ENCODE results near the gene MAP3K2. TPM values are rescaled to one million over a fixed set of nuclear protein-coding genes. Genes with fewer than 3 reads are reported as not detected.

The MAP3K2 gene
- total RNA-seq, 1 donor from 2014 or later = 62.2 TPM

GRCh38 chr2:127360242-127360641 lies 27.5 kb downstream of the MAP3K2 start:
- no peaks in the 10 kb centered on the region for H3K36me3 Mint-ChIP-seq (ENCODE audit: low read depth, unreplicated experiment)
- peaks cover 21% of the 10 kb centered on the region for H3K4me1 Mint-ChIP-seq (ENCODE audit: low read depth, unreplicated experiment)
- no peak overlapping the region for H3K4me3 Mint-ChIP-seq (ENCODE audit: unreplicated experiment)
- H2AFZ ChIP-seq (ENCODE audit: low read depth, low read length) = no peak overlapping the region
- H3K9me3 ChIP-seq (ENCODE audit: insufficient read depth, low read depth, low read length) = no peaks in the 10 kb centered on the region
- H3K9me3 Mint-ChIP-seq (ENCODE audit: unreplicated experiment) = no peaks in the 10 kb centered on the region
- H3K27ac ChIP-seq (ENCODE audit: low read depth, low read length) = no peak overlapping the region
- TF ChIP-seq CTCF (IDR thresholded peaks at IDR 0.05; ENCODE audit: insufficient read depth, low read depth, low read length) (no peak), EZH2 (IDR thresholded peaks at IDR 0.05; ENCODE audit: insufficient read depth, low read length) (no peak)
- no peak overlapping the region for H3K27ac Mint-ChIP-seq (ENCODE audit: unreplicated experiment)
- no peaks in the 10 kb centered on the region for H3K27me3 Mint-ChIP-seq (ENCODE audit: low read depth, unreplicated experiment)
- H3K4me1 ChIP-seq (ENCODE audit: insufficient read depth, low read length) = no peaks in the 10 kb centered on the region
- H3K27me3 ChIP-seq (ENCODE audit: insufficient read depth, low read length) = no peaks in the 10 kb centered on the region
- FAIRE-seq = no peak
- H3K4me2 ChIP-seq (ENCODE audit: low read length) = no peak overlapping the region
- H3K9ac ChIP-seq (ENCODE audit: low read length) = no peak overlapping the region
- no peak for DNase-seq (ENCODE audit: low read depth)
- no peaks in the 10 kb centered on the region for H3K36me3 ChIP-seq (ENCODE audit: insufficient read depth, low read length)
- no peak overlapping the region for H3K4me3 ChIP-seq (ENCODE audit: insufficient read depth, low read depth, low read length)
- peaks cover 74% of the 10 kb centered on the region for H4K20me1 ChIP-seq (ENCODE audit: insufficient read depth, low read length)
- H3K79me2 ChIP-seq (ENCODE audit: insufficient read depth, low read length) = peaks cover 95% of the 10 kb centered on the region

GRCh38 chr2:127359520-127359919 lies 28.3 kb downstream of the MAP3K2 start:
- no peak for FAIRE-seq
- no peak for DNase-seq (ENCODE audit: low read depth)
- H3K9me3 ChIP-seq (ENCODE audit: insufficient read depth, low read depth, low read length) = no peaks in the 10 kb centered on the region
- H3K79me2 ChIP-seq (ENCODE audit: insufficient read depth, low read length) = peaks cover 97% of the 10 kb centered on the region
- peaks cover 16% of the 10 kb centered on the region for H3K4me1 Mint-ChIP-seq (ENCODE audit: low read depth, unreplicated experiment)
- no peaks in the 10 kb centered on the region for H3K4me1 ChIP-seq (ENCODE audit: insufficient read depth, low read length)
- H3K4me2 ChIP-seq (ENCODE audit: low read length) = no peak overlapping the region
- no peak overlapping the region for H3K27ac ChIP-seq (ENCODE audit: low read depth, low read length)
- H3K27ac Mint-ChIP-seq (ENCODE audit: unreplicated experiment) = no peak overlapping the region
- H3K27me3 ChIP-seq (ENCODE audit: insufficient read depth, low read length) = no peaks in the 10 kb centered on the region
- H3K36me3 ChIP-seq (ENCODE audit: insufficient read depth, low read length) = no peaks in the 10 kb centered on the region
- no peaks in the 10 kb centered on the region for H3K27me3 Mint-ChIP-seq (ENCODE audit: low read depth, unreplicated experiment)
- no peak overlapping the region for H3K4me3 Mint-ChIP-seq (ENCODE audit: unreplicated experiment)
- H3K36me3 Mint-ChIP-seq (ENCODE audit: low read depth, unreplicated experiment) = no peaks in the 10 kb centered on the region
- H3K9me3 Mint-ChIP-seq (ENCODE audit: unreplicated experiment) = no peaks in the 10 kb centered on the region
- TF ChIP-seq EZH2 (IDR thresholded peaks at IDR 0.05; ENCODE audit: insufficient read depth, low read length) (no peak), CTCF (IDR thresholded peaks at IDR 0.05; ENCODE audit: insufficient read depth, low read depth, low read length) (no peak)
- H2AFZ ChIP-seq (ENCODE audit: low read depth, low read length) = no peak overlapping the region
- H4K20me1 ChIP-seq (ENCODE audit: insufficient read depth, low read length) = peaks cover 74% of the 10 kb centered on the region
- no peak overlapping the region for H3K4me3 ChIP-seq (ENCODE audit: insufficient read depth, low read depth, low read length)
- H3K9ac ChIP-seq (ENCODE audit: low read length) = no peak overlapping the region

GRCh38 chr2:127358971-127359370 lies 28.8 kb downstream of the MAP3K2 start:
- H3K27ac ChIP-seq (ENCODE audit: low read depth, low read length) = no peak overlapping the region
- no peak overlapping the region for H2AFZ ChIP-seq (ENCODE audit: low read depth, low read length)
- H3K9ac ChIP-seq (ENCODE audit: low read length) = no peak overlapping the region
- no peak overlapping the region for H3K4me3 ChIP-seq (ENCODE audit: insufficient read depth, low read depth, low read length)
- H3K36me3 ChIP-seq (ENCODE audit: insufficient read depth, low read length) = no peaks in the 10 kb centered on the region
- FAIRE-seq (no peak), DNase-seq (ENCODE audit: low read depth) (no peak)
- no peaks in the 10 kb centered on the region for H3K9me3 Mint-ChIP-seq (ENCODE audit: unreplicated experiment)
- no peak overlapping the region for H3K4me2 ChIP-seq (ENCODE audit: low read length)
- no peak for TF ChIP-seq EZH2 (IDR thresholded peaks at IDR 0.05; ENCODE audit: insufficient read depth, low read length)
- no peak for TF ChIP-seq CTCF (IDR thresholded peaks at IDR 0.05; ENCODE audit: insufficient read depth, low read depth, low read length)
- no peaks in the 10 kb centered on the region for H3K27me3 Mint-ChIP-seq (ENCODE audit: low read depth, unreplicated experiment)
- no peaks in the 10 kb centered on the region for H3K4me1 ChIP-seq (ENCODE audit: insufficient read depth, low read length)
- peaks cover 13% of the 10 kb centered on the region for H3K4me1 Mint-ChIP-seq (ENCODE audit: low read depth, unreplicated experiment)
- H3K4me3 Mint-ChIP-seq (ENCODE audit: unreplicated experiment) = no peak overlapping the region
- H3K27ac Mint-ChIP-seq (ENCODE audit: unreplicated experiment) = no peak overlapping the region
- no peaks in the 10 kb centered on the region for H3K27me3 ChIP-seq (ENCODE audit: insufficient read depth, low read length)
- no peaks in the 10 kb centered on the region for H3K36me3 Mint-ChIP-seq (ENCODE audit: low read depth, unreplicated experiment)
- no peaks in the 10 kb centered on the region for H3K9me3 ChIP-seq (ENCODE audit: insufficient read depth, low read depth, low read length)
- peaks cover 96% of the 10 kb centered on the region for H3K79me2 ChIP-seq (ENCODE audit: insufficient read depth, low read length)
- peaks cover 73% of the 10 kb centered on the region for H4K20me1 ChIP-seq (ENCODE audit: insufficient read depth, low read length)
